Upper lobe of left lung (tissue), 4 donors: ENCODE data around the gene UBE2U.

Source experiments
- CTCF ChIP-seq, 6 experiments: fragments of 450-650 bp in 4 of 6; fragments of 200-600 bp in 2 of 6; sonication (generic) in 2 of 6; IDR thresholded peaks; one replicate each; pipeline ENCODE4 v1.5.1; 2016 to 2019; ENCODE audit warnings: antibody characterized with exemption in 6 of 6
- EP300 ChIP-seq, 4 donors: sonication (generic); formaldehyde crosslinking; IDR thresholded peaks; one replicate each; pipeline ENCODE4 v1.5.1; 2017; ENCODE audit warnings: antibody characterized with exemption in 4 of 4, control low read depth in 2 of 4

GRCh38 chr1:64292399-64292798 lies 89.0 kb downstream of the UBE2U start:
- no peak for TF ChIP-seq CTCF (IDR thresholded peaks at IDR 0.05)
- no peak for TF ChIP-seq EP300 (IDR thresholded peaks at IDR 0.05)
